NCI-H2227 treated with DMSO at 0.1 percent for 48 hours (cell line): ENCODE results near the gene GCM1.

Experiments
- DNase-seq: peaks from one replicate; lab custom pipeline; 2025; lab: John Stamatoyannopoulos, UW

The GCM1 gene

GRCh38 chr6:53151676-53152075, 3.0 kb upstream of the GCM1 start:
- no peak for DNase-seq

DNA sequence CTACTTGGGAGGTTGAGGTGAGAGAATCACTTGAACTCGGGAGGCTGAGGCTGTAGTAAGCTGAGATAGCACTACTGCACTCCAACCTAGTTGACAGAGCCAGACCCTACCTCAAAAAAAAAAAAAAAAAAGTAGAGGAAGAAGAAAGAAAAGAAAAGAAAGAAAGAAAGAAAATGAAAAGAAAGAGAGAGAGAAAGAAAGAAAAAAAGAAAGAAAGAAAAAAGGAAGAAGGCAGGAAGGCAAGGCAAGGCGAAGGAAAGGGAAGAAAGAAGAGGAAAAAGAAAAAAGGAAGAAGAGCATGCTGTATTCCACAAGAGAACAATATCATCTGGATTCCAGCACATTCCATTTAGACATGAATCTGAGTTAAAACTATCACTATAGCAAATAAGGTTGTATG, 3.8 kb downstream of the GCM1 start:
- no peak for DNase-seq

DNA sequence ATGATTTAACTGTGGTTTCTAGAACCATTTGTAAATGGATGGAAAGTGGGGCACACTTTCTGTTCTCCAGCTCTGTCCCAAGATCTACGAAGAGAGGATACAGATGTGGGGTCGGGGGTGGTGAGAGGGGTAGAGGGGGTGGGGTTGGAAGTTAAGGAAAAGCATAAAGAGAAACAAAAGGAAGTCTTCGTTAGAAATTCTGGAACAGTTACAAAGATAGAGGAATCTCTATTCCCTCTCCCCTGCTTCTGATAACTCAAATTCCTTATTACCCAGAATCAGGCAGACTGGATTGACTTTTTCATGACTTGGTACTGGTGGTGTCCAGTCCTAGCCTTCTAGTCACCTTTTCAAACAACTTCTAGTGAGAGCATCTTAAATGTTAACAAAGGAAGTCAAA, 4.9 kb downstream of the GCM1 start:
- DNase-seq: no peak

GRCh38 chr6:53142810-53143209, 5.8 kb downstream of the GCM1 start:
- no peak for DNase-seq

GRCh38 chr6:53139841-53140413, 8.7 kb downstream of the GCM1 start:
- no peak for DNase-seq

DNA sequence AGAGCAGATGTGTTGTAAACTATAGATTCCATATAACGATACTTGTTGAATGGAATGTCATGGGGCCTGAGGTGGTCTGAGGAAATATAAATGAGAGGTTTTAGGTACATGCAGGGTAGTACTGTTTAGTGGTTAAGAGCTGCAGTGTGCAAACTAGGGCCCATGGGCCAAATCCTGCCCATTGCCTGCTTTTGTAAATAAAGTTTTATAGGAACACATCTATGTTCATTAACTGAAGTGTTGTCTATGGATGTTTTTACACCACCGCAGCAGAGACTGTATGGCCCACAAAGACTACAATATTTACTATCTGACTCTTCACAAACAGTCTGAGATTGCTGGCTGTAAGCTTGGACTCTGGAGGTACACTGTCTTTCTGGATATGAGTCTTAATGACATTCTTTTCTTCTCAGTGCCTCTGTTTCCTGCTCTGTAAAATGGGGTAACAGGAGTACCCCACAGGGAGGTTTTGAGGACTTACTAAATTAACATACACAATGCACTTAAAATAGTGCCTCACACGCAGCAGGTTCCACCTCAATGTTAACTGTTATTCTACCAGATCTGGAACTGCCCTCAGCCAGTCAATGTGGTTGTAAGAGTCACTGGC, 12.5 kb downstream of the GCM1 start:
- no peak for DNase-seq

GRCh38 chr6:53134601-53135235, 13.9 kb downstream of the GCM1 start:
- no peak for DNase-seq

GRCh38 chr6:53133961-53134360, 14.7 kb downstream of the GCM1 start:
- DNase-seq: no peak

GRCh38 chr6:53130569-53131290, 17.9 kb downstream of the GCM1 start:
- DNase-seq: no peak

- DNase-seq: no peak
These were observed 19.8 kb downstream of the GCM1 start for GRCh38 chr6:53128842-53129241.

DNA sequence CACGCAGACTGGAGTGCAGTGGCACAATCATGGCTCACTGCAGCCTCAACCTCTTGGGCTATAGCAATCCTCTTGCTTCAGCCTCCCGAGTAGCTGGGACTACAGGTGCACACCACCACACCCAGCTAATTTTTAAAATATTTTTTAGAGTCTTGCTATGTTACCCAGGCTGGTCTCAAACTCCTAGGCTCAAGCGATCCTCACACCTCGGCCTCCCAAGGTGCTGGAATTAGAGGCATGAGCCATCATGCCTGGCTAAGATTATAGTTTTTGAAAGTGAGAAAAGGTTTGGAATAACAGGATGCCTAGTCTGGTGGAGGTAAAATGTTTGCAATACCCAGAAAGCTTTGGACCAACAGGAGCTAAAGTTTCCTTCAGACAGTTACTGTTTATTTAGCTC, 23.4 kb downstream of the GCM1 start:
- no peak for DNase-seq

DNA sequence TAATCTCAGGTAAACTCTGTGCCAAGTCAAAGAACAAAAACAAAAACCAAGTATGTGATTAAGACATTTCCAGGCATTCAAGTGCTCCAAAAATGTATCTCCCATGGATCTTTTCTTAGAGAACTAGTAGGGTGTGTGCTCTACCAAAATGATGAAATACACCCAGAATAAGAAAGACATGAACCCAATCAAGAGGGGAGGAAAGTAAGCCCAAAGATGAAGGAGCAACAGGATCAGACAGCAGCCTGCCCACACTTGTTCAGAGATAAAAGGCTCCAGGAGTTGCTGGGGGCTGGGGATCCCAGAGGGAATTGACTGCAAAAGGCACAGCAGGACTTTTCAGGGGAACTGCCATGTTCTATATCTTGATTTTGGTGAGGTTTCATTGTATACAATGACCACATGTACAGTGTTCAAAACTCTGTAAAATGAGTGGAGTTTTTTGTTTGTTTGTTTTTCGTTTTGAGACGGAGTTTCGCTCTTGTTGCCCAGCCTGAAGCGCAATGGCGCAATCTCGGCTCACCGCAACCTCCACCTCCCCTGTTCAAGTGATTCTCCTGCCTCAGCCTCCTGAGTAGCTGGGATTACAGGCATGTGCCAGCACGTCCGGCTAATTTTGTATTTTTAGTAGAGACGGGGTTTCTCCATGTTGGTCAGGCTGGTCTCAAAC, 24.4 kb downstream of the GCM1 start:
- DNase-seq: no peak

- DNase-seq: no peak
These were observed 28.8 kb downstream of the GCM1 start for GRCh38 chr6:53119772-53120409.

DNA sequence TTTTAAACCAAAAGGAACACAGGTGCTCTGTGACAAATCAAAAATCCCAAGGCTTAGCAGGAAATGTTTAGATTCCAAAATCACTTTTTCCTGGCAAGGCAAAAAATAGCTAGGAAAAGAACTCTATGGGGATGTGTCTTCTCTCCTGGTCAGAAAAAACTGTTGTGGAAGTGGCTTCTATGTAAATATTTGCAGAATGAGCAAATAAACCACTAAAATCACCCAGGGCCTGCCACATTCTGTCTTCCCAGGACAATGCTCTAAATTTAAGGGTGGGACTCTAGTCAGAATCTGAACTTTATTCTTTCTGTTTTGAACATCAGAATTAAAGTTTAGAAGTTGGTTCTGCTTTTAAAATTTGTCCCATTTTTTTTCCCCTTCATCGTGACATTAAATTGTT, 29.3 kb downstream of the GCM1 start:
- DNase-seq: no peak

- DNase-seq: no peak
These were observed 32.9 kb downstream of the GCM1 start for GRCh38 chr6:53115741-53116140.

DNA sequence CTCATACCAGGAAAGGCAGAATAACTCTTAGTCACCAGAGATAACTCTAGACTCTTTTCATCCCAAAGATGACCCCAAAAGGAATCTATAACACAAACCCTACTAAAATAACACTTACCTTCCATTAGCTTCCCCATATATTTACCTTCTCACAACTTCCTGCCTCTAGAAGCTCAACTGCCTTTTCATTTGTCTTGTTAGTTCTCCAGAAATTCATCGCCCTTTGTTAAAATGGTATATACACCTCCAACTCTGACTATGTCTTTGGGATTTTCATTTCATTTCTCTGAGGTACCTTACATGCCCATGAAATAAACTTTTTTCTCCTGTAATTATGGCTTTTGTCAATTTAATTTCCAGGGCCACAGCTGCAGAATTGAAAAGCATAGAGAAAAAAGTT, 33.5 kb downstream of the GCM1 start:
- no peak for DNase-seq

- no peak for DNase-seq
These were observed 34.9 kb downstream of the GCM1 start for GRCh38 chr6:53113742-53114141.

GRCh38 chr6:53112871-53113270, 35.8 kb downstream of the GCM1 start:
- no peak for DNase-seq

DNA sequence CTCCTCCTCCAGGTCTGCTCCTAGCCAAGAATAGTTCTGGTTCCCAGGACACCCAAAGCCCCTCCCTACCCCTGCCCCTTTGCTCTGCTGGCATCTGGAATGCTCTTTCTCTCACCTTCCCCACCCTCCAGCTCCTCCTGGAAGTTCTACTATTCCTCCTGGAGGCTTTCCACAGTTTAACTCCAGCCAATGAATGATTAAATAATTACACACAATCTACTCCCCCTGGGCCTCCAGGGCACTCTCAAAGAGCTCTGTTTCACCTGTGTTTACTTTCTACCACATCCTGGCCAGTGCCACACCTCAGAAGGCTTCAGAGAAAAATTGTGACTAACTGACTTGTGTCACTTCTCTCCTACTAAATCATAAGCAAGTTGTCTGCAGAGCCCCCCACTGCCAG, 36.2 kb downstream of the GCM1 start:
- DNase-seq: no peak

DNA sequence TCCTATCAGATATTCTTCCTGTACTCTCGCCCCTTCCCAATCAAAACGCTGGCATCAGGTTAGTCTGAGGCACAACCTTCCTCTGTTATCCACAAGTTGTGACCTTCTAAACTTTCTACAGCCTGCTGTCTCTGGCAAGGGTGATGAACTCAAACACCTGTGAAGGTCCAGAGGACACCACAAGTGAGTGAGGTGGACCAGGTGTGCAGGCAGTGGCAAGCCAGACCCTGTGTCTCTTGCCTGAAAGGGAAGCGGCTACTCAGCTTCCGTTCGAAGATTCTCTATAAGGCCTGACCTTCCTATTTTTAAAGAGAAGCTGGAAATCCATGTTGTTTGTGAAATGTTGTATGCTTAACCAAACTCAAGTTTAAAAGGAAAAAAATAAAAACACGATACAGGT, 36.8 kb downstream of the GCM1 start:
- no peak for DNase-seq

DNA sequence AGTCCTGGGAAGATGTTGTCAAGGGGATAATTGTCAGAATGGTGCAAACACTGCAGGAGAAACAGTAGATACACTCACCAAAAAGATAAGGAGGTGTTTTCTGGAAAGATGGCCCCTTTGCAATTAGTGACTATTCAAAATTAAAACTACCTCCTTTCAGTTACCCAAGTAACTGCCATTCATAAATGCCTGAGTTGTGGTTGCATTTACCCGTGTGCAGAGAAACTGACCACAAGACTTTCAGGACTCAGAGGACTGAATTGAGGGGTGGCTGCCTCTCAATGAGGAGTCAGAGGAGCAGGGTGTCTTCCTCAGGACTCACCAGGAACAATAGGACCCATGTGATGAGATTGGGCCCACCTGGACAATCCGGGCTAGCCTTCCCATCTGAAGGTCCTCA, 39.0 kb downstream of the GCM1 start:
- no peak for DNase-seq

DNA sequence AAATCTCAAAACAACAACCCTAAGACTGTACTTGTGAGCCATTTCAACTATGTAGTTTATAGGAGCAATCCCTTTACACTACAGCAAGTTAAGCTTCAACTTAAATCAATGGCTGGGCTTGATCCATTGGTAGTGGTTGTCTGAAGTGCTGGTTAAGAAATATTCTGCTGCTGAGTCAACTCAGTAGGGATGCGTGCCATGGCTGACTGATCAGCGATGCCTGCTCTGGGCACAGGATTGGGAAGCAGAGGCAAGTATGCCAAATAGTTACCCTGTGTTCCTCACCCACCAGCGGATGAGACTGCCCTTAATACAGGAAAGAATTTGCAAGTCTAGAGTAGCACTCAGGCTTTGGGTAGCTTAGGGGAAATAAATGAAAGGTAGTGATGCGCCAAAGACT, 41.5 kb downstream of the GCM1 start:
- DNase-seq: no peak
